Hepatocyte (in vitro differentiated cells): ENCODE results near the gene AHNAK. TPM values are rescaled to one million over a fixed set of nuclear protein-coding genes. Genes with fewer than 3 reads are reported as not detected.

Source experiments
- DNase-seq: peaks from one replicate; pipeline ENCODE4 v3.0.0-alpha.2; 2016; ENCODE audit warnings: low spot score
- H2AFZ ChIP-seq: fragments of 200-600 bp; sonication (generic); 2 replicates; pipeline ENCODE4 v1.6.0; 2016; ENCODE audit warnings: antibody characterized with exemption, mild to moderate bottlenecking
- H3K27ac ChIP-seq: fragments of 200-600 bp; sonication (generic); 2 replicates; pipeline ENCODE4 v1.5.1; 2016; ENCODE audit warnings: mild to moderate bottlenecking
- H3K27me3 ChIP-seq: fragments of 200-600 bp; sonication (generic); 2 replicates; pipeline ENCODE4 v1.6.1; 2016
- H3K36me3 ChIP-seq: fragments of 200-600 bp; sonication (generic); replicated peaks from 2 replicates; pipeline ENCODE4 v1.5.1; 2016; ENCODE audit warnings: low read depth; ENCODE audit not compliant: insufficient read depth
- H3K4me1 ChIP-seq: fragments of 200-600 bp; sonication (generic); 2 replicates; pipeline ENCODE4 v1.5.1; 2016; ENCODE audit warnings: mild to moderate bottlenecking, moderate library complexity; ENCODE audit not compliant: insufficient read depth
- H3K4me2 ChIP-seq: fragments of 200-600 bp; sonication (generic); 2 replicates; pipeline ENCODE4 v1.6.0; 2016
- H3K4me3 ChIP-seq: fragments of 200-600 bp; sonication (generic); 2 replicates; pipeline ENCODE4 v1.5.1; 2016; ENCODE audit warnings: mild to moderate bottlenecking
- H3K79me2 ChIP-seq: fragments of 200-600 bp; sonication (generic); 2 replicates; pipeline ENCODE4 v1.6.0; 2017; ENCODE audit warnings: mild to moderate bottlenecking
- H3K9me2 ChIP-seq: fragments of 200-600 bp; sonication (generic); replicated peaks from 2 replicates; pipeline ENCODE4 v1.6.0; 2017; ENCODE audit warnings: mild to moderate bottlenecking; ENCODE audit not compliant: insufficient read depth
- H3K9me3 ChIP-seq: fragments of 200-600 bp; sonication (generic); 2 replicates; pipeline ENCODE4 v1.5.1; 2016; ENCODE audit warnings: low read depth, mild to moderate bottlenecking
- H4K20me1 ChIP-seq: fragments of 200-600 bp; sonication (generic); 2 replicates; pipeline ENCODE4 v1.6.0; 2016; ENCODE audit warnings: mild to moderate bottlenecking; ENCODE audit not compliant: insufficient read depth, poor library complexity, severe bottlenecking
- EZH2 ChIP-seq: fragments of 200-600 bp; sonication (generic); IDR thresholded peaks from 2 replicates; pipeline ENCODE4 v1.6.1; 2016; ENCODE audit warnings: antibody characterized with exemption, mild to moderate bottlenecking, borderline replicate concordance
- EZH2phosphoT487 ChIP-seq: fragments of 200-600 bp; sonication (generic); IDR thresholded peaks from one replicate; pipeline ENCODE4 v1.6.1; 2018; ENCODE audit warnings: antibody characterized with exemption, mild to moderate bottlenecking, low read depth, moderate library complexity; ENCODE audit not compliant: unreplicated experiment, severe bottlenecking
- WGBS: methylation state at CpG from one replicate; pipeline ENCODE4 v1.1.6; 2016; ENCODE audit warnings: low lambda C conversion rate; ENCODE audit errors: missing lambda C conversion rate; 5-methylcytosine and 5-hydroxymethylcytosine counted together
- polyA plus RNA-seq: library from polyadenylated mRNA; unstranded; fragments of >200 nt; fragmentation: Nextera tagmentation; extraction: Ambion mirVana; gene quantifications from 2 replicates; pipeline ENCODE4 v1.2.1, GENCODE V29; 2016
- total RNA-seq: library from RNA; depleted of rRNA; stranded (reverse); fragments of >200 nt; gene quantifications from 2 replicates; pipeline ENCODE4 v1.2.3, GENCODE V29; 2014
- TF ChIP-seq, protein P1 (sequence below): fragments of 200-600 bp; sonication (generic); IDR thresholded peaks from 2 replicates; pipeline ENCODE4 v1.5.1; 2016; ENCODE audit warnings: antibody characterized with exemption, mild to moderate bottlenecking; ENCODE audit not compliant: poor library complexity

The AHNAK gene
- total and polyA plus RNA-seq, 2 experiments from 2014 or later, result 47.6 to 237 TPM

DNA sequence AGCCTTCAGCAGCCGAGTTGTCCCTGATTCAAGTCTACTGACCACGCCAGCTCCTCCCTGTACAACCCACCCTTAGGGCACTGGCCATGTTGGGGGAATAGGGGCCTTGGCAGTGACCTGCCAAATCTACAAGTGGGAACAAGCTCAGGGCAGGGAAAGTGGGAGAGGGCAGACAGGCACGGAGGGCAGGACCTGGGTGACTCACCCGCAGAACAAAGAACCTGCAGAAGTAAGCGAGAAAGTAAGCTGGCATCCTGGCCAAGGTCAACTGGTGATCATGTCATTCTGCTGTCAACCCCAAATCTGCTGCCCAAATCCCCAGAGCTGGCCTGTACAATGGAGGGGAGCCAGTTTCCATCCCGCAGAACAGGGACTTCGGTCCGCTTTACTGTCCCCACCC, 135.6 kb downstream of the AHNAK start:
- no peak overlapping the region for H3K4me2 ChIP-seq
- no peaks in the 10 kb centered on the region for H3K79me2 ChIP-seq
- no peaks in the 10 kb centered on the region for H3K27me3 ChIP-seq
- H3K4me1 ChIP-seq, result no peaks in the 10 kb centered on the region
- no peak overlapping the region for H3K4me3 ChIP-seq
- no peak for DNase-seq
- no peaks in the 10 kb centered on the region for H4K20me1 ChIP-seq
- WGBS, result 84% methylated on average over 8 of the region's 8 CpGs
- no peaks in the 10 kb centered on the region for H3K36me3 ChIP-seq
- no peak for TF ChIP-seq EZH2
- H3K9me3 ChIP-seq, result no peaks in the 10 kb centered on the region
- no peak overlapping the region for H3K27ac ChIP-seq
- H2AFZ ChIP-seq, result no peak overlapping the region
- no peaks in the 10 kb centered on the region for H3K9me2 ChIP-seq

DNA sequence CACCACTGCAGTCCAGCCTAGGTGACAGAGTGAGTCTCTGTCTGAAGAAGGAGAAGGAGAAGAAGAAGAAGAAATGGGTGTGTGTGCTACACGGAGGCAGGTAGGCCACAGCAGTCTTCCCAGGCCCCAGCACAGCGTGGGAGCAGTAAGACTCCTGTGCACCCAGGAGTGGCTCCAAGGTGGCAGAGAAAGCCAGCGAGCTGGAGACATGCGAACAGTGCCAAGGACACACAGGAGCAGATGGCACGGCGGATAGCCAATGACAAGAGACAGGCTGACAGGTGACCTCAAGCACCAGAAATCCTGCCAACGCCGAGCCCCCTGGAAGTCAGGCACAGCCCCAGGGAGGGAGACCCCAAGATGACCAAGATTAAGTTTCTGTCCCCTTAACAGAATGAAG, 136.8 kb downstream of the AHNAK start:
- TF ChIP-seq EZH2 (no peak), EZH2phosphoT487 (no peak)
- TF ChIP-seq, protein P1, sequence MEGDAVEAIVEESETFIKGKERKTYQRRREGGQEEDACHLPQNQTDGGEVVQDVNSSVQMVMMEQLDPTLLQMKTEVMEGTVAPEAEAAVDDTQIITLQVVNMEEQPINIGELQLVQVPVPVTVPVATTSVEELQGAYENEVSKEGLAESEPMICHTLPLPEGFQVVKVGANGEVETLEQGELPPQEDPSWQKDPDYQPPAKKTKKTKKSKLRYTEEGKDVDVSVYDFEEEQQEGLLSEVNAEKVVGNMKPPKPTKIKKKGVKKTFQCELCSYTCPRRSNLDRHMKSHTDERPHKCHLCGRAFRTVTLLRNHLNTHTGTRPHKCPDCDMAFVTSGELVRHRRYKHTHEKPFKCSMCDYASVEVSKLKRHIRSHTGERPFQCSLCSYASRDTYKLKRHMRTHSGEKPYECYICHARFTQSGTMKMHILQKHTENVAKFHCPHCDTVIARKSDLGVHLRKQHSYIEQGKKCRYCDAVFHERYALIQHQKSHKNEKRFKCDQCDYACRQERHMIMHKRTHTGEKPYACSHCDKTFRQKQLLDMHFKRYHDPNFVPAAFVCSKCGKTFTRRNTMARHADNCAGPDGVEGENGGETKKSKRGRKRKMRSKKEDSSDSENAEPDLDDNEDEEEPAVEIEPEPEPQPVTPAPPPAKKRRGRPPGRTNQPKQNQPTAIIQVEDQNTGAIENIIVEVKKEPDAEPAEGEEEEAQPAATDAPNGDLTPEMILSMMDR, result no peak
- H2AFZ ChIP-seq, result no peak overlapping the region
- no peaks in the 10 kb centered on the region for H3K9me2 ChIP-seq

DNA sequence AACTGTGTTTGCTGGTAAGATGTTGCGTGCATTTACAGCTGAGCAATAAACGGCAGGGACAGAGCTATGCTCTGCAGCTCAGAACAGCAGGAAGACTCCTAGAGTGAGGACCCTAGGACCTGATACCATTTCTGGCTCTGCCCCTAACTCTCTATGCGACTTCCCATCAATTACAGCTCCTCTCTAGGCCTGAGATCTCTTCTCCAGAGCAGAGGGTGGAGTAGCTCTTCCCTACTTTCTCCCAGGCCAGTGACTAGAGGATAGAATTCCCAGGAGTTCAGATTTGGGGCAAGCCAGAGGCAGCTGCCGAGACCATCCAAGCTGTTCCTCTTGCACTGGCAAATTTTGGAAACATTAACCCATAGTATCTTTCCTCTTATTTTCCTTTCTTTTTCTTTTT, 140.6 kb downstream of the AHNAK start:
- Histone ChIP-seq H3K36me3 (no peaks in the 10 kb centered on the region), H3K4me1 (peaks cover 14% of the 10 kb centered on the region), H3K9me2 (no peaks in the 10 kb centered on the region), H4K20me1 (no peaks in the 10 kb centered on the region), H3K27me3 (no peaks in the 10 kb centered on the region), H3K4me2 (no peak overlapping the region), H3K79me2 (no peaks in the 10 kb centered on the region), H3K4me3 (no peak overlapping the region), H3K27ac (no peak overlapping the region), H3K9me3 (no peaks in the 10 kb centered on the region), H2AFZ (no peak overlapping the region)
- no peak for DNase-seq
- TF ChIP-seq EZH2 (no peak), EZH2phosphoT487 (no peak)
- TF ChIP-seq, protein P1, result no peak
- 67% methylated on average over 4 of the region's 4 CpGs for WGBS

More for the DNA sequence above, 136.8 kb downstream of the AHNAK start:
- H3K9me3 ChIP-seq, result no peaks in the 10 kb centered on the region
- no peaks in the 10 kb centered on the region for H3K36me3 ChIP-seq
- no peak for DNase-seq
- H3K4me3 ChIP-seq, result no peak overlapping the region
- 90% methylated on average over 8 of the region's 8 CpGs for WGBS
- H3K4me1 ChIP-seq, result no peaks in the 10 kb centered on the region
- no peaks in the 10 kb centered on the region for H3K27me3 ChIP-seq
- H3K79me2 ChIP-seq, result no peaks in the 10 kb centered on the region
- no peak overlapping the region for H3K4me2 ChIP-seq
- no peak overlapping the region for H3K27ac ChIP-seq
- no peaks in the 10 kb centered on the region for H4K20me1 ChIP-seq

DNA sequence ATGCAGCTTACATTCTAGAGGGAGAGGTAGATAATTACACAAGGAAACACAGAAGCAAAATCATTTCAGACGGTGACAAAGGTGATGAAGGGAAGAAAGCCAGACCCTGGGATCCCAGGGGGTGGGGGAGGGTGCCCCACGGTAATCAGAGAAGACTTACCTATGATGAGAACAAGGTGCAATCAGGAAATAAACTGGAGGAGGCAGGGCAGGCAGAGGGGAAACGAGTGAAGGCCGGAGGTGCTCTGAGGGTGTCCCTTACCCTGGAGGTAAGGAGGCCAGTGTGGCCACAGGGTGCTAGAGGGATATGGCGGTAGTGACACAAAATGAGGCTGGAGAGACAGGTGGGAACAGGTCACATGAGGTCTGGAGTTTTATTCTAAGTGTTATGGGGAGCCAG, 141.7 kb downstream of the AHNAK start:
- no peaks in the 10 kb centered on the region for H4K20me1 ChIP-seq
- WGBS, result 64% methylated on average over 5 of the region's 5 CpGs
- H3K9me2 ChIP-seq, result no peaks in the 10 kb centered on the region
- no peak overlapping the region for H3K27ac ChIP-seq
- no peak overlapping the region for H3K4me2 ChIP-seq
- peaks cover 24% of the 10 kb centered on the region for H3K4me1 ChIP-seq
- no peak overlapping the region for H3K4me3 ChIP-seq
- TF ChIP-seq EZH2, result no peak
- TF ChIP-seq, protein P1, result no peak
- TF ChIP-seq EZH2phosphoT487, result no peak
- DNase-seq, result no peak
- H3K27me3 ChIP-seq, result no peaks in the 10 kb centered on the region
- H2AFZ ChIP-seq, result no peak overlapping the region
- H3K9me3 ChIP-seq, result no peaks in the 10 kb centered on the region
- H3K79me2 ChIP-seq, result no peaks in the 10 kb centered on the region
- H3K36me3 ChIP-seq, result no peaks in the 10 kb centered on the region
